Activated naive CD4-positive, alpha-beta T cell treated with anti-CD3 and anti-CD28 coated beads for 36 hours (primary cell): ENCODE data around the gene HCN4. TPM values are rescaled to one million over a fixed set of nuclear protein-coding genes. Genes with fewer than 3 reads are reported as not detected.

Source experiments
- CTCF ChIA-PET: fragments of 350-600 bp; sonication (Branson Sonifier 250); formaldehyde crosslinking; loops from one replicate; lab custom pipeline; 2021; ENCODE audit warnings: antibody characterized with exemption; lab: Charles Lee
- DNase-seq: peaks from one replicate; pipeline ENCODE4 v3.0.0-alpha.2; 2020
- H3K27ac Mint-ChIP-seq: one replicate; pipeline ENCODE4 v1.8.0; 2021; ENCODE audit warnings: mild to moderate bottlenecking, mixed read lengths
- H3K27me3 Mint-ChIP-seq: one replicate; pipeline ENCODE4 v1.8.0; 2021; ENCODE audit warnings: low read depth, mixed read lengths
- H3K36me3 Mint-ChIP-seq: one replicate; pipeline ENCODE4 v1.8.0; 2021; ENCODE audit warnings: low read depth, mixed read lengths
- H3K4me1 Mint-ChIP-seq: one replicate; pipeline ENCODE4 v1.8.0; 2021; ENCODE audit warnings: low read depth, mixed read lengths
- H3K4me3 Mint-ChIP-seq: one replicate; pipeline ENCODE4 v1.8.0; 2021; ENCODE audit warnings: mild to moderate bottlenecking, moderate library complexity, mixed read lengths
- H3K9me3 Mint-ChIP-seq: one replicate; pipeline ENCODE4 v1.8.0; 2021; ENCODE audit warnings: mixed read lengths
- intact Hi-C: fragments of 100-400 bp; cut with micrococcal nuclease; formaldehyde crosslinking; loops from one replicate; pipeline ENCODE4 v1.15.1; 2023
- total RNA-seq, 2 experiments: library from RNA; stranded (reverse); gene quantifications; one replicate each; pipeline ENCODE4 v1.2.3, GENCODE V29; 2021

The HCN4 gene
- total RNA-seq, 2 experiments from 2014 or later: not detected

DNA sequence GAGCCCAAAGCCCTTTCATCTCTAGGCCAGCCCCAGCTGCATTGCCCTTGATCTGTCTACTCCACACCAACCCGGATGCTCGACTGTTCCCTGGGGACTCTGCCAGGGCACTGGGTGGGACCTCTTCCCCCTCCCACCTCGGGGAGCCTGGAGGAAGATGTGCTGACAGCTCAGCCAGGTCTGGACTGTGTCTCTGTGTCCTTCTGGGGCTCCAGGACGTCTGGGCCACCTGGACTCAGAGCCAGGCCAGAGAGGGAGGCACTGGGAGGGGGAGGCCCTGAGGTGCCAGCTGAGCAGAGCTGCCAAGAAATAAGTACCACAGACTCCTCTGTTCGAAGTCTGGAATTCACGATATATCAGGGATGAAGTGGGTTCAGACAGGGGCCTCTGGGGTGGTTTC lies 5.8 kb upstream of the HCN4 start:
- Mint-ChIP-seq H3K4me3 (no peak overlapping the region), H3K27me3 (peaks cover 19% of the 10 kb centered on the region), H3K27ac (no peak overlapping the region), H3K9me3 (no peaks in the 10 kb centered on the region), H3K4me1 (no peaks in the 10 kb centered on the region), H3K36me3 (no peaks in the 10 kb centered on the region)
- intact Hi-C loops: no loop called here
- CTCF ChIA-PET: no interaction called here
- no peak for DNase-seq

DNA sequence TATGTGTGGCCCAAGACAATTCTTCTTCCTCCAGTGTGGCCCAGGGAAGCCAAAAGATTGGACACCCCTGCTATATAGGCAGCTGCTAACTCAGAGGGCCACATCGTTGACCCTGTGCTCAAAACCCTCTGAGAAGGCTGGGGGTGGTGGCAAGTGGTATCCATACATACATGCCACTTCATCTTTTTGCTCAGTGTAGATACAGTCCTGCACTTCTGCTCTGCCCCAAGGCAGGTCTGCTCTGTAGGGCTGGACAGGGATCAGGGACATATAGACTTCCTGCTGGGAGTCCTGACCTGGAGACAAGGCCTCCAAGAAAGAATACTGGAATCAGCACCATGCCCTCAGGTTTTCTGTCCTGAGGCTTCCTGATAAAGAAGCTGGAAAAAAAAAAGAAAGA lies 4.5 kb upstream of the HCN4 start:
- no peak for DNase-seq
- Mint-ChIP-seq H3K9me3 (no peaks in the 10 kb centered on the region), H3K4me3 (no peak overlapping the region), H3K27me3 (peaks cover 21% of the 10 kb centered on the region), H3K27ac (no peak overlapping the region), H3K4me1 (no peaks in the 10 kb centered on the region), H3K36me3 (no peaks in the 10 kb centered on the region)
- intact Hi-C loops: no loop called here
- CTCF ChIA-PET: no interaction called here

DNA sequence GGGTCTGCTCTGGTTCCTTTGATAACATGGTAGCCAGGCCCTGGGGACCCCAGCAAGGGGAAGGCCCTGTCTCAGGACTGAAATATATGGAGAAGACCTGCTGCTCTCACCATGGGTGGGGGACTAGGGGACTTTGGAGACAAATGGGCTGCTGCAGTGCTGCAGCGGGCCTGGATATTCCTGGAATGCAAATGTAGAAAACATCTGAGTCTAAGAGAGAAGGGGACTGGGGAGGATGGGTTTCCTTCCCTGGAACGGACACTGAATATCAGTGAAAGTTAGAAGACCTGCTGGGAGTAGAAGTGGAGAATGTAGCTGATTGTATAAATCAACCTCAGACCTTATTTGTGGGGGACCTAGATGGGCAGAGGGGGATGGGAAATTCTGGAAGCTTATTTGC lies 3.1 kb upstream of the HCN4 start:
- H3K4me1 Mint-ChIP-seq: peaks cover 3% of the 10 kb centered on the region
- intact Hi-C loops: no loop called here
- H3K36me3 Mint-ChIP-seq: no peaks in the 10 kb centered on the region
- no peak for DNase-seq
- H3K9me3 Mint-ChIP-seq: no peaks in the 10 kb centered on the region
- CTCF ChIA-PET: no interaction called here
- H3K27ac Mint-ChIP-seq: no peak overlapping the region
- H3K4me3 Mint-ChIP-seq: no peak overlapping the region
- peaks cover 28% of the 10 kb centered on the region for H3K27me3 Mint-ChIP-seq

DNA sequence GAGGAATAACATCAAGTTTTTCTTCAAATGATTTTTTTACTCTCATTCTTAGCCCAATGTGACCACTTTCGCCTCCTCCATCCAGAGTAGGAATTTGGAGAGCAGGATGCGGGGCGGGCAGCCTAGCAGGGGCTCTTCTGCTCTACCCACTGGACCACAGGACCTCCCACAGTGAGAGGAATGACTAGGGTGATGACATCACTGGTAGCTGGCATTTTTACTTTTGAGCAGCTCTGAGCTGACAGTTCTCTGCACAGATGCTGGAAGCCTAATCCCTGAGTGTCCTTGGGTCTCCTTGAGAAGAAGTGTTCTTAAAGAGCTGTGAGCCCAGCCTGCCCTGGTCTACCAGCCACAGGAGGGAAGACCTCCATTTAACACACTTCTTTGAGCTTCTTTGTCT lies 1.4 kb upstream of the HCN4 start:
- Mint-ChIP-seq H3K9me3 (no peaks in the 10 kb centered on the region), H3K4me1 (peaks cover 3% of the 10 kb centered on the region), H3K4me3 (no peak overlapping the region), H3K36me3 (no peaks in the 10 kb centered on the region), H3K27me3 (peaks cover 43% of the 10 kb centered on the region), H3K27ac (no peak overlapping the region)
- DNase-seq: no peak
- CTCF ChIA-PET: no interaction called here
- intact Hi-C loops: no loop called here

DNA sequence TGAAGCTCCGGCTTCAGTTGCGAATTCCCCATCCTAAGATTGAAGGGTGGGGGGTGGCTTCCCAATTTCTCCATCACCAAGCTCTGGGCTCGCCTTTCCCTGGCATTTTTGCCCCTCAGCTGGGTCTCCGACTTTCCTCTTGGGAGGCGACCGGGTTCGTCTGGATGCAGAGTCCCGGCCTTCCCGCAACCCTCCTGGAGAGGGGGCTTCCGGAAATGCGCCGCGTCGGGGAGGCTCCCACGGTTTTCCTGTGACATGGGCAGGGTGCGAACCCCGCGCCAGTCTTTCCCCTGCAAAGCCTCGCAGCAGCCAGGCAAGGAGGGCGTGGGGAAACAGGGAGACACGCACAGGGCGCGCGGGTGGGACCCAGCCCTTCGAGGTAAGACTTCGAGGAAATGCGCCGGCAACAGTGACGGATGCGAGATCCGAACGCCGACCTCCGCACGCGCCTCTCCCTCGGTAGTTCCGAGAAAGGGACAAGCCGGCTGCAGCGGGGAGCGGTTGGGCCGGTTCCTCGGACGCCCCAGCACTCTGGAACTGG lies 466 bp upstream of the HCN4 start:
- Mint-ChIP-seq H3K27me3 (peaks cover 45% of the 10 kb centered on the region), H3K4me3 (no peak overlapping the region), H3K27ac (no peak overlapping the region), H3K36me3 (no peaks in the 10 kb centered on the region), H3K4me1 (peaks cover 3% of the 10 kb centered on the region), H3K9me3 (no peaks in the 10 kb centered on the region)
- CTCF ChIA-PET: no interaction called here
- intact Hi-C loops: no loop called here
- DNase-seq: no peak

DNA sequence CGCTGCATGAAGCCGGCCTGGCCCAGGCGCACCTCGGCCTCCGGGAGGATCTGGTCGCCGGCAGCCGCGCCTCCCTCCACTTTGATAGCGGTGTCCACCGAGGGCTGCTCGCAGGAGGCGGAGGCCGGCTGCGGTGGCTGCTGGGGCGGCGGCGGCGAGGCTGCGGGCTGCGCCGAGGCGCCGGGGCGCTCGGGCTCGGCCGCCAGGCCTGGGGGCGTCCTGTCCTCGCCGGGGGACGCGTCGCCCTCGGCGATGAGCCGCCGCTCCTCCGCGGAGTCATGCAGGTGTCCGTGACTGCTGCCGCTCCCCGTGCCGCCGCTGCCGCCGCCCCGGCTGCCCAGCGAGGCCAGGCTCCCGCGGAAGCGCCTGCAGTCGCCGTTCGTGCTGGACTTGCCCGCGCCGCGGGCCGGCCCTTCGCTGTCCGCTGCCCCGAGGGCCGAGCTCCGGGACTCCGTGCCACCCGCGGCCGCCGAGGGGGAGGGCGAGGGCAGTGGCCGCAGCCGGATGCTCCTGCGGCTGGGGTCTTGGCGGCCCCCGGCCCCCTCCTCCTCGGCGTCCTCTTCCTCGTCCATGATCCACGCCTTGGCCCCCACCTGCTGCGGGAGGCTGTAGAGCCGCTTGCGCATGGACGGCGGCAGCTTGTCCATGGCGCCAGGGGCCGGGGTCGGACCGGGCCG lies 996 bp downstream of the HCN4 start:
- peaks cover 43% of the 10 kb centered on the region for H3K27me3 Mint-ChIP-seq
- H3K4me3 Mint-ChIP-seq: no peak overlapping the region
- no peaks in the 10 kb centered on the region for H3K9me3 Mint-ChIP-seq
- intact Hi-C loops: no loop called here
- no peak overlapping the region for H3K27ac Mint-ChIP-seq
- peaks cover 3% of the 10 kb centered on the region for H3K4me1 Mint-ChIP-seq
- no peaks in the 10 kb centered on the region for H3K36me3 Mint-ChIP-seq
- CTCF ChIA-PET: no interaction called here
- DNase-seq: no peak

DNA sequence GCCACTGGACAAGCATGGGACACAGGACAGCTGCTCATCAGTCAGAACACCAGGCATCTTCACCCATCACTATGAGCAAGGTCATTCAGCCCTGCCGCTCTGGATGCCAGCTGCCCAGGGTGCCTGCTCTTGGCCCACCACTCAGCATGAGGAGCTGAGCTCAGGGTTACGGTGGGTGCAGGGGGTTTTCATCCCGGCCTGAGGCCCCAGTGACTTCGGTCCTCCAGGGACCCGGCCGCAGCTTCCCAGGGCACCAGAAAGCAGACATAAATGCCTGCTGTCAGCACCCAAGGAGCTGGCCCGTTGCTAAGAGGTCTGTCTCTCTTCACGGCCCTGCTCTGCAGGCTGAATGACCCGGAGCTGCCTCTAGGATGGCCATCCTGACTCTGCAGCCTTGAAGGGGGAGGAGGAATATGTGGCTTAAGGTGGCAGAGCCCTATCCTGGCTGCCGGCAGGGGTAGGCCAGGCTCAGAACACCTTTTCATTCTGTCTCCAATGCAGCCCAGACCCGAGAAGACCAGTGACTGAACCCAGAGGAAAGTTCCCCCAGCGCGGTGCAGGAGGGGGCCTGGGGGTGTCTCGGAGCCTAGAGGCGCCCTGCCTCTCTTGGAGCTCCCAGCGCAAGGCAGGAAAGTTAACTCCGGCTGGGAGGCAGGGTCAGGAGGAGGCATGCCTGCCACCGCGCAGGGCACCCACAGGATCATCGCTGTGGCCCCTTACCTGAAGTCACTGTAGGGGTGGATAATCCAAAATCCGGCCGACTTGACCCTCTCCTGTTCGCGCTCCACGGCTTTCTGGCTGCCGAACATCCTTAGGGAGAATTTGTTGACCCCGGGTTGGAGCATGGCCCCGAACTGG lies 1.8 kb downstream of the HCN4 start:
- Mint-ChIP-seq H3K36me3 (no peaks in the 10 kb centered on the region), H3K9me3 (no peaks in the 10 kb centered on the region), H3K27ac (no peak overlapping the region), H3K4me1 (peaks cover 3% of the 10 kb centered on the region), H3K4me3 (no peak overlapping the region), H3K27me3 (peaks cover 42% of the 10 kb centered on the region)
- CTCF ChIA-PET: no interaction called here
- intact Hi-C loops: no loop called here
- no peak for DNase-seq

DNA sequence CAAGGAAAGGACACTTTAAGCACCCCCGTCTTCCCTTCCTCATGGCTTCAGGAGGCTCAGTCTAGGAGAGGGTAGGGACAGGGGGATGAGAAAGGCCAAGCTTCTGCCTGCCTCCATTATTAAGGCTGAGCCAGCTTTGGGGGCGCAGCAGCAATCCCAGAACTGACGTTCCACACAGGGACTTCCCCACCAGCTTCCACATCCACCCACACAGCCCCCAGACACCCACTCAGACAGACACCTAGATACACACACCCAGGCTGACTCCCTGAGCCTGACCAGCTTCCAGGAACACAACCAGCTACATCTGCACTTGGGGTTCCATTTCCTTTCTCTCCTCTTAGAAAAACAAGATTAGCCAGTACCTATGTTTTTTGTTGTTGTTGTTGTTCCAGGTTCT lies 4.7 kb downstream of the HCN4 start:
- intact Hi-C loops: no loop called here
- Mint-ChIP-seq H3K4me1 (peaks cover 3% of the 10 kb centered on the region), H3K27me3 (peaks cover 28% of the 10 kb centered on the region), H3K9me3 (no peaks in the 10 kb centered on the region), H3K27ac (no peak overlapping the region), H3K36me3 (no peaks in the 10 kb centered on the region), H3K4me3 (no peak overlapping the region)
- no peak for DNase-seq
- CTCF ChIA-PET: no interaction called here

DNA sequence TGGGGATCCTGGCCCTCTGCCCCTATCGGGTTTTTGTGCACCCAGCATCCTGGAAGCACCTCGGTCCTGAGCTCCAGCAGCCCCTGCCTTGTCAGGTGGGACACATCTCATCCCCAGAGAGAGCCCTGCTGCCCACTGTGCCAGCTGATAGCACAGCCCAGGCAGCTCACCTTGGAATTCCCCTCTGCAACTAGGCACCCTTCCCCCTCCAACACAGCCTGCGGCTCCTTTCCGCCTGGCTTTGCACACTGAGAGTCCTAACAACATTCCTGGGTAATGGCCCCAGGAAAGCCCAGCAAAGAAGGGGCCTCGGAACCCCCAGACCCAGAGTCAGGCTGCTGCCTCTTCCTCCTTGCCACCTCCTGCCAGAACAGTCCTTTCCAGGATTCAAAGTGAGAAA lies 5.9 kb downstream of the HCN4 start:
- H3K4me1 Mint-ChIP-seq: peaks cover 3% of the 10 kb centered on the region
- H3K27ac Mint-ChIP-seq: no peak overlapping the region
- intact Hi-C loops: no loop called here
- no peaks in the 10 kb centered on the region for H3K9me3 Mint-ChIP-seq
- H3K4me3 Mint-ChIP-seq: no peak overlapping the region
- CTCF ChIA-PET: interaction anchor here (0.7 kb wide), 1 partner anchor 72 kb away, joined by 3 read pairs; no protein-coding TSS in a partner anchor
- peaks cover 28% of the 10 kb centered on the region for H3K27me3 Mint-ChIP-seq
- H3K36me3 Mint-ChIP-seq: no peaks in the 10 kb centered on the region
- no peak for DNase-seq

DNA sequence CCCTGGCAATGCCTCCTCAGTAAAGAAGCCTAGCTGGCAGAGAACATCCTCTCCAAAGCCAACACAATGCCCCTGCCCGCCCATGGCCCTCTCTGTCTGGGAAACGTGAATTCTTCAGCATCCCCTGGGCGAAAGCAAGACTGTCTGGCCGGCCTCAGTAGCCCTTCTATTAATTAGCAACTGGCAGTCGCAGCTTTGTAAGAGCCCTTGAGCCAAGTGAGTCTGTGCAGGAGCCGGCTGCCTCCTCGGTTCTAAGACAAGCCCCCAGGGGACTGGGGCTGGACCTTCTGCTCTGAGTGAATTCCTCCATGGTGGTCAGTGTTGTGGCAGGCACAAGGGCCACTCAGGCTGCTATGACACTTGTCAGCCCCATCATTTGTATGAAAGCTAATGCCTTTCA lies 7.4 kb downstream of the HCN4 start:
- H3K27ac Mint-ChIP-seq: no peak overlapping the region
- no peaks in the 10 kb centered on the region for H3K36me3 Mint-ChIP-seq
- CTCF ChIA-PET: no interaction called here
- H3K9me3 Mint-ChIP-seq: no peaks in the 10 kb centered on the region
- H3K4me3 Mint-ChIP-seq: no peak overlapping the region
- H3K27me3 Mint-ChIP-seq: peaks cover 20% of the 10 kb centered on the region
- intact Hi-C loops: no loop called here
- DNase-seq: no peak
- no peaks in the 10 kb centered on the region for H3K4me1 Mint-ChIP-seq

DNA sequence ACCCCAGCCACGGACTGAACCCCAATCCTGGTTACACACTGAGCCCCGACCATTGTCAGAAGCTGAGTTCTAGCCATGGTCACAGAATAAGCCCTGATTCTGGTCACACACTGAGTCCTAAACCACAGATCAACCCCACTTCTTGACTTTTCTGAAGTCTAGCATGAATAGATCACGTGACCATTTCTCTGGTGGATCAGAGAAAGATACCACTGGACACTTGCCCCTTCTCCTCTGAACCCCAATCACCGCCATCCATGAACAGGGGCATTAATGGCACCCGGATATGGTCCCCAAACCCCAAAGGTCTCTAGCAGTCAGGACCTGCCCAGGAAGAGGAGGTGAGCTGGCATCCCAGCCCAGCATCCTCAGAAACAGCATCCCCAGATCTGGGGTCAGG lies 9.1 kb downstream of the HCN4 start:
- no peaks in the 10 kb centered on the region for H3K4me1 Mint-ChIP-seq
- H3K27ac Mint-ChIP-seq: no peak overlapping the region
- CTCF ChIA-PET: no interaction called here
- DNase-seq: no peak
- intact Hi-C loops: no loop called here
- no peaks in the 10 kb centered on the region for H3K9me3 Mint-ChIP-seq
- no peak overlapping the region for H3K4me3 Mint-ChIP-seq
- H3K36me3 Mint-ChIP-seq: no peaks in the 10 kb centered on the region
- H3K27me3 Mint-ChIP-seq: peaks cover 8% of the 10 kb centered on the region

DNA sequence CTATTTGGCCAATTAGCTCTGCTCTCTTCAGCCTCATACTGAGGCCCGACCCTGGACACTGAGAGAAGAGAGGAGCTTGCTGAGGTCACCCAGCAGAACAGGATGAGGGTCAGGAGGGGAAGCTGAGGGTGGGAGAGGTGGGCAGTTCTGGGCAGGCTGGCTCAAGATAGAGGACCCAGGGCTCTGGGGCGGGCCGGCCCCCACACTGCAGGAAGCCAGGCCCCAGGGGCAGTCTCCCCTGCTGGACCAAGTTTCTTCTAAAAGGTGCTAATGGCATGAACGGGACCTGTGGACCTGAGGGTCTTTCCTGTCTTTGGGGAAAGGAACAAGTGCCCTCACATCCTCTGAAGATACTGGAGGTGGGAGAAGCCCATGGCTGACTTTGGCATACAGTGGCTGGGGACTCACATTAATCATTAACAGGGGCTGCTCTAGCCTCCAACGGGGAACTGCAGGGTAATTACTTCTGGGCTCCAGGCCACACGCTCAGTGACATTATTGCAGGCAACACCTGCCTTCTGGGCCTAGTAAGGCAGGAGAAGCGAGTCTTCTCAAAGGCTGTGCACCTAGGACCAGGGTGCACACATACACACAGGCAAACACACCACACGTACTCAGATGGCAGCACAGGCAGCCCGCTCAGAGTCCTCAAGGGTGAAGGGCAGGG lies 10.6 kb downstream of the HCN4 start:
- no peak overlapping the region for H3K27ac Mint-ChIP-seq
- DNase-seq: no peak
- no peaks in the 10 kb centered on the region for H3K4me1 Mint-ChIP-seq
- CTCF ChIA-PET: no interaction called here
- no peaks in the 10 kb centered on the region for H3K36me3 Mint-ChIP-seq
- no peak overlapping the region for H3K4me3 Mint-ChIP-seq
- intact Hi-C loops: no loop called here
- peaks cover 8% of the 10 kb centered on the region for H3K27me3 Mint-ChIP-seq
- H3K9me3 Mint-ChIP-seq: no peaks in the 10 kb centered on the region
